CD4-positive, alpha-beta T cell (primary cell): ENCODE measurements around the gene OSCAR. TPM values are rescaled to one million over a fixed set of nuclear protein-coding genes. Genes with fewer than 3 reads are reported as not detected.

ENCODE experiments used
- ATAC-seq: fragments of 200-7000 bp; cut with Tn5 transposase; one replicate; pipeline ENCODE4 v1.10.0; 2022; ENCODE audit warnings: mild to moderate bottlenecking; ENCODE audit not compliant: poor library complexity
- CTCF ChIA-PET: fragments of 350-600 bp; sonication (Branson Sonifier 250); formaldehyde crosslinking; loops from one replicate; lab custom pipeline; 2021; ENCODE audit warnings: antibody characterized with exemption, inconsistent platforms; lab: Charles Lee
- POLR2A ChIA-PET: fragments of 350-600 bp; sonication (Branson Sonifier 250); formaldehyde crosslinking; loops from one replicate; lab custom pipeline; 2021; ENCODE audit warnings: antibody characterized with exemption, inconsistent platforms; lab: Charles Lee
- DNase-seq, 14 experiments: peaks; one replicate each; pipeline ENCODE4 v3.0.0-alpha.2; 2013 to 2020; ENCODE audit warnings: mixed read lengths in 2 of 14
- H3K27ac ChIP-seq, 2 donors: one replicate each; pipeline versions ENCODE4 v1.5.1 to v1.7.0; 2013; ENCODE audit warnings: low read length in 2 of 2, low read depth in 1 of 2, mild to moderate bottlenecking in 1 of 2
- H3K27me3 ChIP-seq, 2 experiments: 1 replicate in 1 of 2; 2 replicates in 1 of 2; pipeline versions ENCODE4 v1.6.1 to v1.7.0; 2013; ENCODE audit warnings: low read length in 2 of 2, control low read depth in 1 of 2, mild to moderate bottlenecking in 1 of 2, moderate library complexity in 1 of 2; ENCODE audit not compliant: insufficient read depth in 2 of 2, control insufficient read depth in 1 of 2
- H3K36me3 ChIP-seq: one replicate; pipeline ENCODE4 v1.6.1; 2013; ENCODE audit warnings: low read length, control low read depth; ENCODE audit not compliant: insufficient read depth
- H3K4me1 ChIP-seq: one replicate; pipeline ENCODE4 v1.6.1; 2013; ENCODE audit warnings: low read length, control low read depth; ENCODE audit not compliant: insufficient read depth
- H3K4me3 ChIP-seq: one replicate; pipeline ENCODE4 v1.5.1; 2013; ENCODE audit warnings: mild to moderate bottlenecking, low read length, moderate library complexity
- H3K9me3 ChIP-seq, 2 experiments: 1 replicate in 1 of 2; 2 replicates in 1 of 2; pipeline versions ENCODE4 v1.6.1 to v1.7.0; 2013; ENCODE audit warnings: low read length in 2 of 2, mild to moderate bottlenecking in 2 of 2, control low read depth in 1 of 2, moderate library complexity in 1 of 2; ENCODE audit not compliant: control insufficient read depth in 1 of 2, insufficient read depth in 1 of 2
- H3K27ac Mint-ChIP-seq: one replicate; pipeline ENCODE4 v1.8.0; 2020; ENCODE audit warnings: mixed read lengths
- H3K27me3 Mint-ChIP-seq: one replicate; pipeline ENCODE4 v1.8.0; 2021; ENCODE audit warnings: mixed read lengths
- H3K36me3 Mint-ChIP-seq: one replicate; pipeline ENCODE4 v1.8.0; 2021; ENCODE audit warnings: low read depth, mixed read lengths
- H3K4me1 Mint-ChIP-seq: one replicate; pipeline ENCODE4 v1.8.0; 2021; ENCODE audit warnings: low read depth, mixed read lengths
- H3K4me3 Mint-ChIP-seq: one replicate; pipeline ENCODE4 v1.8.0; 2020; ENCODE audit warnings: mild to moderate bottlenecking, mixed read lengths
- H3K9me3 Mint-ChIP-seq: one replicate; pipeline ENCODE4 v1.8.0; 2020; ENCODE audit warnings: mixed read lengths
- CTCF ChIP-seq: fragments of 200-600 bp; IDR thresholded peaks from one replicate; pipeline ENCODE4 v1.8.0; 2022; ENCODE audit warnings: antibody characterized with exemption, mild to moderate bottlenecking
- intact Hi-C, 2 experiments: fragments of 100-400 bp; cut with DNase I in 1 of 2; cut with micrococcal nuclease in 1 of 2; formaldehyde crosslinking; loops; one replicate each; pipeline versions ENCODE4 v1.15.1 to v1.9.0; 2023 to 2025; cut with DNase I, micrococcal nuclease
- total RNA-seq, 174 experiments: library from RNA in 2 of 174; stranded (reverse) in 2 of 174; gene quantifications; one replicate each; pipeline ENCODE4 v1.2.3 and lab custom pipeline; 2021 to 2026

The OSCAR gene
- total RNA-seq, 2 experiments from 2014 or later: 0.41 to 0.42 TPM

GRCh38 chr19:54107876-54108490 lies 7.4 kb upstream of the OSCAR start:
- Histone ChIP-seq H3K4me1 (peaks cover 18% of the 10 kb centered on the region), H3K4me3 (no peak overlapping the region), H3K27ac (no peak overlapping the region), H3K9me3 (no peaks in the 10 kb centered on the region), H3K27me3 (no peaks in the 10 kb centered on the region), H3K36me3 (peaks cover 51% of the 10 kb centered on the region)
- no peak overlapping the region for H3K27ac Mint-ChIP-seq
- ChIA-PET CTCF (no interaction called here), POLR2A (no interaction called here)
- intact Hi-C loops: loop anchor here in 1 of 2 experiments (10.0 kb wide), 2 partner anchors 243 to 583 kb away; partner anchors contain the start of gene MYADM
- H3K9me3 Mint-ChIP-seq: no peaks in the 10 kb centered on the region
- ATAC-seq: no peak
- DNase-seq: peak in 1 of 14 experiments; percentile 17
- no peak for TF ChIP-seq CTCF
- H3K4me1 Mint-ChIP-seq: peaks cover 9% of the 10 kb centered on the region
- H3K27me3 Mint-ChIP-seq: no peaks in the 10 kb centered on the region
- H3K4me3 Mint-ChIP-seq: peak overlapping the region; percentile 10
- H3K36me3 Mint-ChIP-seq: peaks cover 49% of the 10 kb centered on the region

GRCh38 chr19:54106716-54107115 lies 6.1 kb upstream of the OSCAR start:
- CTCF ChIA-PET: no interaction called here
- DNase-seq: peak in 1 of 14 experiments; percentile 13
- no peak for ATAC-seq

GRCh38 chr19:54105796-54106195 lies 5.2 kb upstream of the OSCAR start:
- no peaks in the 10 kb centered on the region for H3K9me3 Mint-ChIP-seq
- ChIA-PET CTCF (no interaction called here), POLR2A (interaction anchor here (1.0 kb wide), 1 partner anchor 84 kb away, joined by 3 read pairs; the partner anchor contains the start of gene MBOAT7)
- Histone ChIP-seq H3K36me3 (peaks cover 48% of the 10 kb centered on the region), H3K4me3 (no peak overlapping the region), H3K27me3 (no peaks in the 10 kb centered on the region), H3K4me1 (peaks cover 24% of the 10 kb centered on the region), H3K27ac (no peak overlapping the region), H3K9me3 (no peaks in the 10 kb centered on the region)
- no peak for TF ChIP-seq CTCF
- H3K4me3 Mint-ChIP-seq: peak overlapping the region; percentile 20
- H3K36me3 Mint-ChIP-seq: peaks cover 51% of the 10 kb centered on the region
- no peaks in the 10 kb centered on the region for H3K27me3 Mint-ChIP-seq
- peaks cover 23% of the 10 kb centered on the region for H3K4me1 Mint-ChIP-seq
- peak in 2 of 14 experiments; percentile 12 to 16 for DNase-seq
- no peak for ATAC-seq
- intact Hi-C loops: loop anchor here in 1 of 2 experiments (10.0 kb wide), 2 partner anchors 241 to 581 kb away; partner anchors contain the start of gene MYADM
- H3K27ac Mint-ChIP-seq: no peak overlapping the region

More at GRCh38 chr19:54106716-54107115, 6.1 kb upstream of the OSCAR start:
- Mint-ChIP-seq H3K36me3 (peaks cover 54% of the 10 kb centered on the region), H3K4me1 (peaks cover 17% of the 10 kb centered on the region), H3K9me3 (no peaks in the 10 kb centered on the region), H3K4me3 (no peak overlapping the region), H3K27me3 (no peaks in the 10 kb centered on the region), H3K27ac (no peak overlapping the region)
- Histone ChIP-seq H3K4me3 (no peak overlapping the region), H3K36me3 (peaks cover 51% of the 10 kb centered on the region), H3K27me3 (no peaks in the 10 kb centered on the region), H3K9me3 (no peaks in the 10 kb centered on the region), H3K27ac (no peak overlapping the region), H3K4me1 (peaks cover 24% of the 10 kb centered on the region)
- no peak for TF ChIP-seq CTCF
- intact Hi-C loops: loop anchor here in 1 of 2 experiments (10.0 kb wide), 2 partner anchors 242 to 582 kb away; partner anchors contain the start of gene MYADM
- POLR2A ChIA-PET: no interaction called here
